ENCODE measurements around the gene RNU5B-1.
A peak's percentile ranks its signal among the peaks of the same experiment; 100 is the strongest.

Gene RNU5B-1

GRCh38 chr15:65310431-65311137 lies 6.1 kb downstream of the RNU5B-1 start:
- TF ChIP-seq CTCF (IDR thresholded peaks at IDR 0.05; ENCODE audit: low read length, missing control alignments) = no peak
- no peak for DNase-seq (ENCODE audit: low read depth)
- no peak overlapping the region for H3K4me3 ChIP-seq (replicated peaks; ENCODE audit: low read depth, low read length)

- no peak for TF ChIP-seq CTCF (IDR thresholded peaks at IDR 0.05; ENCODE audit: low read length, missing control alignments)
- DNase-seq (ENCODE audit: low read depth) = no peak
- H3K4me3 ChIP-seq (replicated peaks; ENCODE audit: low read depth, low read length) = no peak overlapping the region
These were observed 7.3 kb downstream of the RNU5B-1 start for GRCh38 chr15:65311760-65312159.

- no peak for DNase-seq (ENCODE audit: low read depth)
- no peak for TF ChIP-seq CTCF (IDR thresholded peaks at IDR 0.05; ENCODE audit: low read length, missing control alignments)
- no peak overlapping the region for H3K4me3 ChIP-seq (replicated peaks; ENCODE audit: low read depth, low read length)
These were observed 8.0 kb downstream of the RNU5B-1 start for GRCh38 chr15:65312400-65312916.

- H3K4me3 ChIP-seq (replicated peaks; ENCODE audit: low read depth, low read length) = no peak overlapping the region
- peak; percentile 79 for TF ChIP-seq CTCF (IDR thresholded peaks at IDR 0.05; ENCODE audit: low read length, missing control alignments)
- peak; percentile 80 for DNase-seq (ENCODE audit: low read depth)
These were observed 14.4 kb downstream of the RNU5B-1 start for GRCh38 chr15:65318870-65319356.

- no peak overlapping the region for H3K4me3 ChIP-seq (replicated peaks; ENCODE audit: low read depth, low read length)
- no peak for TF ChIP-seq CTCF (IDR thresholded peaks at IDR 0.05; ENCODE audit: low read length, missing control alignments)
- DNase-seq (ENCODE audit: low read depth) = peak; percentile 59
These were observed 18.6 kb downstream of the RNU5B-1 start for GRCh38 chr15:65323071-65323511.

- H3K4me3 ChIP-seq (replicated peaks; ENCODE audit: low read depth, low read length) = no peak overlapping the region
- TF ChIP-seq CTCF (IDR thresholded peaks at IDR 0.05; ENCODE audit: low read length, missing control alignments) = no peak
- peak; percentile 25 for DNase-seq (ENCODE audit: low read depth)
These were observed 21.6 kb downstream of the RNU5B-1 start for GRCh38 chr15:65326117-65326526.
